HG03378 (cell line): ENCODE data around the gene RFNG.

ENCODE experiments used
- ATAC-seq: cut with Tn5 transposase; IDR thresholded peaks from one replicate; pipeline ENCODE4 v1.9.1; 2021; ENCODE audit warnings: mild to moderate bottlenecking, moderate library complexity; ENCODE audit not compliant: unreplicated experiment

Gene RFNG

DNA sequence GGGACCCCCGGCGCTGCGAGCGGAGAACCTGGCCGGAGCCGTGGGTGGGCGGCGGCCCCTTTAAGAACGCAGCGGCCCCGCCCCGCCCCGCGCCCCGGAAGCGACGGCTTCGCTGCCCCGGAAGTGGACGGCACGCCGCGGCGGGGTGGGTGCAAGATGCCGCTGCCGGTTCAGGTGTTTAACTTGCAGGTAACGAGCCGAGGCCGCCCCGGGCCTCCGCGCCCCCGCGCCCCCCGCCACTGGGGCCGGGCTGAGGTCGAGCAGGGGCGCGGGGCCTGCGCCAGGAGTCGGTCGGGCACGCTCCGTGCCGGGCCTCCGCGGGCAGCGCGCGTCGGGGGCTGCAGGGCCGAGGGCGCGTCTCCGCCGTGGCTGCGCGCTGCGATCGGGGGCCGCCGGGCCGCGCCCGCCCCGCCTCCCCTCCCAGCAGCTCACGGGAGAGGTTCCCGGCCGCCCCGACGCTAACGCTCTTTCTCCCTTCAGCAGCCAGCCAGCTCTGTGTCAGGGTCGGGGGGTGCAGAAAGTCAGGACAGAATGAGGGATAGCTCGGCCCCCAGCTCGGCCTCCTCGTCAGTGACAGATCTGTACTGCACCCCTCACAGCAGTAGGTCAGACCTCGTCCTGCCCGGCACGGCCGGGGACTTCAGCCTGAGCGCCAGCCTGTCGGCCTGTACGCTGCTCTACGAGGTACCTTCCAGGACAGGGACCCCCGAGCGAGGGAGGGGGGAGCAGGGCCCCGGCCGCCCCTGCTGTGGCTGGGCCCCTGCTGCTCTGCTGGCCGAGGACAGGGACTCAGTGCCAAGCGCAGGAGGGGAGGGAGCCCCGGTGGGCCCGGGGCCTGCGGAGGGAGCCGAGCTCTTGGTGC lies at the start of gene RFNG, which contains the start of gene GPS1:
RFNG (minus strand) TSS at position 36 of the 862 bp plus-strand sequence. CDS start 45 bp downstream, outside the sequence.
GPS1 (plus strand) TSS at position 123 of the 862 bp plus-strand sequence; CDS start at position 157, 34 bp downstream.
- ATAC-seq = no peak

DNA sequence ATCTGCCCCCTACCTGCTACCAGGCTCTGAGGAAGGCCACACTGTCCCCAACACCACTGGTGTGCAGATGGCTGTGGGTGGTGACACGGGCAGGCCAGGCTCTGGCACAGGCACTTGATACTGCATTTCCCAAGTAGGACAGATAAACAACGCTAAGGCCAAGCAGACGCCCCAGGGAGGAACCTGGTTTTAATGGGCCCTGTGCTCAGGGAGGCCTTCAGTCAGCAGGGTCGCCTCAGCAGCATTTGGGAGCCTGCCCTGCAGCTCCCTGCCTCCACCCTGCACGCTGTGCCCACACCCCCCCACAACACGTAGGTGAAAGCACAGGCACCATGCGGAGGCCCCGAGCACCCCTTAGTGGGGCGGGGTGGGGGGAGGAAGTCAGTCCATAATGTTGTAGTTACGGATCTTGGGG lies 49.7 kb upstream of the RFNG start:
- ATAC-seq = no peak

DNA sequence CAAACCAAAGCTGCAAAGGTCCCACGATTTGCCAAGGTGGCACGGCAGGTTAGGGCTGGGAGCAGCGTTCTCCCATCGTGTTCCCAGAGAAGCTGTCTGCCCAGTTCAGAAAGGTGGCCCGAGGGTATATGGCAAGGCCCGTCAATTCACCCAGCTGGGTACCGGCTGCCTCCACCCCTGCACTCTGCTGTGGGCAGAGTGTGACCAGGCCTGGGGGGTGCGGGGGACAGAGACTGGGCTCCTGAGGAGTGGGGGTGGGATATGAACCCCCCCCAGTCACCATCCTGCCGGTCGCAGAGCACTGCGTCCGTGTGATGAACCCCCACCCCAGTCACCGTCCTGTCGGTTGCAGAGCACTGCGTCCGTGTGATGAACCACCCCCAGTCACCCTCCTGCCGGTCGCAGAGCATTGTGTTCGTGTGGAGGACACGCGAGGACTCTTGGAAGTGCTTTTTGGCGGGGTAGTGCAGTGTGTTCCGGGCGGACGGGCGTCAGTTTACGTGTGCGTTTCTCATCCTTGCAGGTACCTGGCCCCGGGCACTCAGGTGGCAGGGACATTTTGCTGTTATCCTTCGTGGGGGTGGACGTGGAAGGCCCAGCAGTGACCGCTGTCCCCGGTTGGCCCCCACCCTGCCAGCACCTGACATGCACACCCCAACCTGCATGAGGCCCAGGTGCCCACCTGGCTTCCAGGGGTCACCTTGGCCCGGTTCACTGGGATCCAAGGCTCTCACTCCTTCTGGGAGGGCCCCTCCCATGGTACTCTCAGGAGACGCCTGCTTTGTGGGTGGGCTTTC lies 49.1 kb upstream of the RFNG start:
- ATAC-seq = no peak

DNA sequence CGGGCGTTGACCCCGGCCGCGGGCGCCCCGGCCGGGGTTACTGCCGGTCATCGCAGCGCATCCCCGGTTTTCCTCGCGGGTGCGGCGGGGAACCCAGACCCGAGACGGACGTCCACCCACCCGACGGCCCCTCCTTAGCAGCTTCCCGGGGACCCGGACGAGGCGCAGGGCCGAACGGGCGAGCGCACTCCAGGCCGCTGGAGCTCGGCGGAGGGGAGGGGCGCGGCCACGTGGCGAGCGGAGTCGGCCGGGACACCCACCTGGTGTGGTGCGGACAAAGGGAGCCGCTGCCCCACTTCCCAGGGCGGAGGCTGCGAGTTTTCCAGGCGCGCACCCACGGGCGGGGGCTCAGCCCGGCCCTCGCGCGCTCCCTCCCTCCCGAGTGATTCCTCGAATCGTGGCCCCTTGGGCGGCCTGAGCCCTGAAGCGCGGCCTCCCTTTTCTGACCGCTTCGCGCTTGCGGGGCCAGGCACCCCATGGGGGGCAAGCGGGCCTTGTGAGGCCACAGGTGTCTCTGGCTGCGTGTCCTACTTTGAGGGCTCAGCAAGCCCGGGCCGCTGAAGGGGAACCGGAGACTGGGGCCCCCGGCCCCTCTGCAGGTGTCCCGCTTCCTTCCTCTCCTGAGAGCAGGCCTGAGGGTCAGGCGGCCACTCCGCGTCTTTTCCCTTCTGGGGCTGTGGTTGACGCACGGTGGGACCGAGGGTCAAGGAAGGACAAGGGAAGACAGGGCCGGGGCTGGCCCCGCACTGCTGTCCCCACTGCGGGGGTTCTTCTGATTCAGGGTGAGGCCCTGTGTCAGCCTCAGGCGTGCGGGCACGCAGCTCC lies 47.5 kb upstream of the RFNG start:
- ATAC-seq = peak; percentile 6

- ATAC-seq = peak; percentile 52
Measured at GRCh38 chr17:82098169-82098938, 46.7 kb upstream of the RFNG start, which contains the start of gene FASN. Gene FASN (minus strand): TSS chr17:82098236. CDS start chr17:82096445, 1,791 bp downstream.

- ATAC-seq = peak; percentile 8
Measured at GRCh38 chr17:82097919-82098168, 46.2 kb upstream of the RFNG start.

DNA sequence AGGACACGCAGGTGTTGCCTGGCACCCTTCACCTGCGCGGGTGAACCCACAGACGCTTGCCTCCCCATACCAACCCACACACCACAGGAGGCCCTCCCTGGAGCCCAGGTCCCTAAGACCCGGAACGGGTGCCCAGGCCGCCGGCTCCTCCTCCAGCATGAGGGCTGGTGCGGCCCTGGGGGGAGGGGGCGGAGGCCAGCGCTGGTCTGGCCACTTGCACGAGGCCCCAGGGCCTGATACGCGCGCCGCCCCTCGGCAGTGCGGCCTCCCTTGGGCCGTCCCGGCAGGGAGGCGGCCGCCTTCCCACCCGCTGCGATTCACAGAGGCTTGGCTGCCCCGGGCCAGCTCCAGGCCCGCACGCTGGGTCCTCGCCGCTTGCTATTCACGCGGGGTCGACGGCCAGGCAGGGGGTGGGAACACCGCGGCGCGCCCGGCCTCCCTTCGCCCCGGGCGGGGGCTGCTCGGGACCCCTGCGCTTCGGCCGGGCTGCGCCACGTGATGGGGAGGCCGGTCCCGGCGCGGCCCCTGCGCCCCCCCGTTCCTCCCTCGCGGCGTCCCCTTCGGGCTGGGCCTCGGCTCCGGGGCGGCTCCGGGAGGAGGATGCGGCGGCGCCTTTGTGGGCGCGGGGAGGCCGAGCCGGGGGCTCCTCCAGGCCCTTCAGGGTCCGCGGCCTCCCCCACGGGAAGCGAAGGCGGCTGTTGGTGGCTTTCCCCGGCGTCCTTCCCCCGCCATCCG lies 45.7 kb upstream of the RFNG start:
- ATAC-seq = no peak

DNA sequence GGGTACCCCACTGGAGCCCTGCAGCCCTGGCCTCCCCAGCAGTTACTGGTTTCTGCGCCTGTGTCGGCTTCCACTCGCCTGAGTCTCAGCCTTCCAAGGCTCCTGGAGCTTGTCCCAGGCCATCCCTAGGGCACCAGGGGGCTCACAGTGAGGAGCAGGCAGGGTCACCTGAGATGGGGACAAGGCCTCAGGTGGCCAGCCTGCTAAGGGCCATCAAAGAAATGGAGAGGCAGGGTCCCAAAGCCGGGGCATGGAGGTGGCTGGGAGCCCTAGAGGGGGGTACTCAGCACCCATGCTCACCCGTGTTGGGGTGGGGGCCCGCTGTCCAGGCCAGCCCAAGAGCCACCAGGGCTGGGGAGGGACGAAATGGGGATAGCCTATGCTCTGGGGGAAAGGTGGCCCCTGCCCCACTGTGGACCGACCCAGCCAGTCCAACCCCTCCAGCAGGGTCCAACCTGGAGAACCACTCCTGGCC lies 45.1 kb upstream of the RFNG start:
- ATAC-seq = no peak

GRCh38 chr17:82095777-82096708 lies 44.4 kb upstream of the RFNG start:
- no peak for ATAC-seq

GRCh38 chr17:82094931-82095776 lies 43.5 kb upstream of the RFNG start:
- no peak for ATAC-seq

DNA sequence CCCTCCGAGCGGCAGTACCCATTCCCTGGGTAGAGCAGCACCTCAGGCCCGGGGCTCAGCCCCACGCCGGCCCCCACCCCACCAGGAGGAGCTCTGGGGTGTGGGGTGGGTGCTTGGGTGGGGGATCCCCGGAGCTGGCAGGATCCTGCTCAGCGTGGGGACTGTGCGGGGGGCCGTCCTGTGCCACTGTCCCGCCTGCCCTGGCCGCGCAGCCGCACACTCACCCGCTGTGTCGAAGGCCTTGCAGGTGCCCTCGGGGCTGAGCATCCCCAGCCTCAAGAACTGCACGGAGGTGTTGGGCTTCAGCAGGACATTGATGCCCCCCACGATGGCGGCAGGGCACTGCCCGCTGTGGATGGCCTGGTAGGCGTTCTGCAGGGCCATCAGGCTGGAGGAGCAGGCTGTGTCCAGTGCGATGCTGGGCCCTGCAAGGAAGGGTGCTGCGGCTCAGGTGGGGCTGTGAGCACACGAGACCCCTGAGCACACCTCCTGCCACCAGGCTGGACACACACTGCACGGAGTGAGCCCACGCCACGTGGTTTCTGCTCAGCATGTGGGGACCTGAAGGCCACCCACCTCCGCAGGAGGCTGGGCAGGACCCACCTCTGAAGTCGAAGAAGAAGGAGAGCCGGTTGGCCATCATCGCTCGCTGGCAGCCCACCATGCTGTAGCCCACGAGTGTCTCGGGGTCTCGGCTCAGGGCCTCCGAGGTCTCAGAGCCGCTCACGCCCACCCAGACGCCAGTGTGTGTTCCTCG lies 41.6 kb upstream of the RFNG start:
- no peak for ATAC-seq

GRCh38 chr17:82092628-82092994 lies 41.0 kb upstream of the RFNG start:
- no peak for ATAC-seq

GRCh38 chr17:82092094-82092586 lies 40.5 kb upstream of the RFNG start:
- no peak for ATAC-seq

GRCh38 chr17:82091264-82092066 lies 39.9 kb upstream of the RFNG start:
- no peak for ATAC-seq

DNA sequence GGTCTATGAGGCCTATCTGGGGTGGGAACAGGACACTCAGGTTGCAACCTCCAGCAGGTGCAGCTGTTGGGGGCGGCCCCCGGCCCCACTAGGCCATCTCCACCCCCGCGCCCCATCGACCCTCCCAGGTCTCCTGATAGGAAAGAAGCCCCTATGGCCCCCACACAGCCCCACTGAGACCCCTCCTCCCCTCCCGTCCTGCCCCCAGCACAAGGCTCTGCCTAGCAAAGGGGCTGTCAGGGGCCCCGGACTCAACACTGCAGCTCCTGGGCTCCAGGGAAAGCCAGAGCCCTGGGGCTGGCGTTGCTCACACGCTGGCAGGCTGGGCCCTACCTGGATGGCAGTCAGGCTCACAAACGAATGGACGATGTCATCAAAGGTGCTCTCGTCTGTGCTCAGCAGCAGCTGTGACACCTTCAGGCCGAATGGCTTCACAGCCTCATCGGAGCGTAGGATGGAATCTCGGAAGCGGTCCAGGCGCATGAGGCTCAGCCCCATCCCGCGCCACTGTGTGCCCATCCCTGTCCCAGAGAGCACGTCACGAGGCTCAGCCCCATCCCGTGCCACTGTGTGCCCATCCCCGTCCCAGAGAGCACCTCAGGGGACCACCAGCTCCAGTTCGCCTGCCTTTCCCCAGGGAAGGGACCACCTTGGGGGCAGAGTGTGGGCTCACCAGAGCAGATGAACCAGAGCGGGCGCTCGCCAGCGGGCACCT lies 39.1 kb upstream of the RFNG start:
- no peak for ATAC-seq
